Nephron progenitor cell (in vitro differentiated cells): ENCODE measurements around the gene IGSF5.

Experiments used
- DNase-seq: peaks from one replicate; pipeline ENCODE4 v3.0.0; 2021
- H3K27ac Mint-ChIP-seq: 2 replicates; pipeline ENCODE4 v1.8.0; 2021; ENCODE audit warnings: mild to moderate bottlenecking, moderate library complexity, mixed read lengths
- H3K27me3 Mint-ChIP-seq: 2 replicates; pipeline ENCODE4 v1.8.0; 2021; ENCODE audit warnings: mild to moderate bottlenecking, low read depth, mixed read lengths; ENCODE audit not compliant: poor library complexity
- H3K36me3 Mint-ChIP-seq: 2 replicates; pipeline ENCODE4 v1.8.0; 2021; ENCODE audit warnings: low read depth, mixed read lengths
- H3K4me1 Mint-ChIP-seq: 2 replicates; pipeline ENCODE4 v1.8.0; 2021; ENCODE audit warnings: mixed read lengths
- H3K4me3 Mint-ChIP-seq: 2 replicates; pipeline ENCODE4 v1.8.0; 2021; ENCODE audit warnings: mild to moderate bottlenecking, moderate library complexity, mixed read lengths
- H3K9me3 Mint-ChIP-seq: 2 replicates; pipeline ENCODE4 v1.8.0; 2021; ENCODE audit warnings: mild to moderate bottlenecking, moderate library complexity, mixed read lengths
- TF ChIP-seq, protein P1 (sequence below): fragments of 200-600 bp; sonication (generic); IDR thresholded peaks from 2 replicates; pipeline ENCODE4 v1.5.0; 2021; ENCODE audit warnings: antibody characterized with exemption

IGSF5 gene

DNA sequence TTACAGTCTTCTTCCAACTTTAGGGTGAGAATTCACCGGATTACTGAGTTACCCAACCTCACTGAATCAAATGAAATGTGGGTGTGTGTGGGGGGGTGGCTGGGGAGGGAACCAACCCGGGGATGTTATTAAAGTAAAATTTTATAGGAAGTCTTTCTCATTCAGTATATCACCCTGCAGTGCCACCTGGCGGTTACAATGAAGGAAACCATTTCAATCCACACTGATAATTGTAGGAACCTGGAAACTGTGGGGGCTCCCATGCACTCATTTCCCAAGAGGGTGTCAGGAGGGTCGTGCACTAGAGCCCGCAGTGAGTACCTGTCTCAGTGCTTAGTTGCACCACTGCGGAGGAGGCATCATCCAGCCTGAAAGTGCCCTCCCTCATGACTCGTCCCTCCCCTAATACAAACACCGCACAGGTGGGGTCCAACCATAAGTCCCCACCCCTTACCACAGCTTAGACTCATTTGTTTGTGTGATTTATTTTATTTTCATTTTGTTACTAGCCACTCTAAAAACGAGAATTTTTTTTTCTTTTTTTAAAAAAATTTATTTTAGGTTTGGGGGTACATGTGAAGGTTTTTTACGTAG, 29.1 kb upstream of the IGSF5 start:
- H3K36me3 Mint-ChIP-seq = no peaks in the 10 kb centered on the region
- peak; percentile 72 for DNase-seq
- no peak overlapping the region for H3K4me3 Mint-ChIP-seq
- H3K9me3 Mint-ChIP-seq = no peaks in the 10 kb centered on the region
- no peak overlapping the region for H3K27ac Mint-ChIP-seq
- TF ChIP-seq, protein P1, sequence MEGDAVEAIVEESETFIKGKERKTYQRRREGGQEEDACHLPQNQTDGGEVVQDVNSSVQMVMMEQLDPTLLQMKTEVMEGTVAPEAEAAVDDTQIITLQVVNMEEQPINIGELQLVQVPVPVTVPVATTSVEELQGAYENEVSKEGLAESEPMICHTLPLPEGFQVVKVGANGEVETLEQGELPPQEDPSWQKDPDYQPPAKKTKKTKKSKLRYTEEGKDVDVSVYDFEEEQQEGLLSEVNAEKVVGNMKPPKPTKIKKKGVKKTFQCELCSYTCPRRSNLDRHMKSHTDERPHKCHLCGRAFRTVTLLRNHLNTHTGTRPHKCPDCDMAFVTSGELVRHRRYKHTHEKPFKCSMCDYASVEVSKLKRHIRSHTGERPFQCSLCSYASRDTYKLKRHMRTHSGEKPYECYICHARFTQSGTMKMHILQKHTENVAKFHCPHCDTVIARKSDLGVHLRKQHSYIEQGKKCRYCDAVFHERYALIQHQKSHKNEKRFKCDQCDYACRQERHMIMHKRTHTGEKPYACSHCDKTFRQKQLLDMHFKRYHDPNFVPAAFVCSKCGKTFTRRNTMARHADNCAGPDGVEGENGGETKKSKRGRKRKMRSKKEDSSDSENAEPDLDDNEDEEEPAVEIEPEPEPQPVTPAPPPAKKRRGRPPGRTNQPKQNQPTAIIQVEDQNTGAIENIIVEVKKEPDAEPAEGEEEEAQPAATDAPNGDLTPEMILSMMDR = peak; percentile 63
- H3K27me3 Mint-ChIP-seq = peaks cover 9% of the 10 kb centered on the region
- H3K4me1 Mint-ChIP-seq = no peaks in the 10 kb centered on the region

DNA sequence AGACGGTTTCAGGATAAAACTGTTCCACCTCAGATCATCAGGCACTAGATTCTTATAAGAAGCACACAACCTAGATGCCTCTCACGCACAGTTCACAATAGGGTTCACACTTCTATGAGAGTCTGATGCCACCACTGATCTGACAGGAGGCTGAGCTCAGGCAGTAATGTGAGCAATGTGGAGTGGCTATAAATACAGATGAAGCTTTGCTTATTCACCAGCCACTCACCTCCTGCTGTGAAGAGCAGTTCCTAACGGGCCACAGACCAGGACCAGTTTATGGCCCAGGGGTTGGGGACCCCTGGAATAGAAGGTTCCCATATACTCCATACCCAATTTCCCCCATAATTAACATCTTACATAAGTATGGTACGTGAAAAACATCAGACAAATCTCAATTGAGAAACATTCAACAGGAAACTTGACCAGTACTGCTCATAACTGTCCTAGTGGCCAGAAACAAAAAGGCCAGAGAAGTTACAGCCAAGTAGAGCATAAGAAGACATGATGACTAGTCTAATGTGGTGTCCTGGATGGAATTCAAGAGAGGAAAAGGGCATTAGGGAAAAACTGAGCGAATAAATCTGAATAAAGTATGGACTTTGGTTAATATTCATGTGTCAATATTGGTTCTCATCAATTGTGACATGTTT, 24.7 kb upstream of the IGSF5 start:
- peaks cover 19% of the 10 kb centered on the region for H3K9me3 Mint-ChIP-seq
- H3K27ac Mint-ChIP-seq = no peak overlapping the region
- H3K4me1 Mint-ChIP-seq = no peaks in the 10 kb centered on the region
- no peak overlapping the region for H3K4me3 Mint-ChIP-seq
- peaks cover 9% of the 10 kb centered on the region for H3K27me3 Mint-ChIP-seq
- TF ChIP-seq, protein P1 = no peak
- no peak for DNase-seq
- H3K36me3 Mint-ChIP-seq = peaks cover 14% of the 10 kb centered on the region

DNA sequence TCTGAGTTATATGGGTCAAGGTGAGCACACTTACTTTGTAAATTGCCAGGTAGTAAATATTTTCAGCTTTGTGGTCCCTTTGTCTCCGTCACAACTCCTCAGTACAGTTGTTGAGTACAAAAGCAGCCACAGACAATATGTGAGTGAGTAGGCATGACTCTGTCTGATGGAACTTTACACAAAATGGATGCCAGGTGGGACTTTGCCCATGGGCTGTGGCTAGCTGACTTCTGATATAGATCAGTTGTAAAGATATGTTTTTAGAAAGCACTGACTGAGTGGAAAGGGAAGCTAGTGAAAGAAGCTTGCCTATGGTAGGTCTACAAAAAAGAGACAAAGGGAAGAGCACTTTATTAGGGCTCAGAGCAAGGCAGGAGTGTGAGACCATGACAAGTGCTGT, 23.1 kb upstream of the IGSF5 start:
- Mint-ChIP-seq H3K27ac (no peak overlapping the region), H3K27me3 (peaks cover 5% of the 10 kb centered on the region), H3K36me3 (peaks cover 14% of the 10 kb centered on the region), H3K4me3 (no peak overlapping the region), H3K9me3 (peaks cover 19% of the 10 kb centered on the region), H3K4me1 (no peaks in the 10 kb centered on the region)
- no peak for DNase-seq
- TF ChIP-seq, protein P1 = no peak

DNA sequence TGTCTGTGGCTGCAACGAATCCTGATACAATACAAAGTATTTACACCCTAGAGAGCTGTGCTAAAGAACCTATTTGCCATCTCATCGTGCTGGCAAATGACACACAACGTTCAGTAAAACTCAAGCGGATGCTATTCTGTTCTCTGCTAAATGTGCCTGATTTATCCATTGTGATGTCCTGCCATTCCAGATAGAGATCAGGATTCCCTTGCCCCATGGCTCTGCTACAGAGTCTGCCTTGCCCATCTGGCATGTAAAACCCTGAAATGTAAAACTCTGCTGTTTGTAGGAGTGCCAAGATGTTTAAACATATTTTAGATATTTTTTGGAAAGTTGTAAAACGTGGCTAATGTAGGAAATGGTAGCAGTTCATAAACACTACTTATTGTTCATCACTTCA, 20.0 kb upstream of the IGSF5 start:
- TF ChIP-seq, protein P1 = no peak
- DNase-seq = no peak
- Mint-ChIP-seq H3K36me3 (peaks cover 14% of the 10 kb centered on the region), H3K27me3 (no peaks in the 10 kb centered on the region), H3K9me3 (peaks cover 19% of the 10 kb centered on the region), H3K4me3 (no peak overlapping the region), H3K4me1 (no peaks in the 10 kb centered on the region), H3K27ac (no peak overlapping the region)

DNA sequence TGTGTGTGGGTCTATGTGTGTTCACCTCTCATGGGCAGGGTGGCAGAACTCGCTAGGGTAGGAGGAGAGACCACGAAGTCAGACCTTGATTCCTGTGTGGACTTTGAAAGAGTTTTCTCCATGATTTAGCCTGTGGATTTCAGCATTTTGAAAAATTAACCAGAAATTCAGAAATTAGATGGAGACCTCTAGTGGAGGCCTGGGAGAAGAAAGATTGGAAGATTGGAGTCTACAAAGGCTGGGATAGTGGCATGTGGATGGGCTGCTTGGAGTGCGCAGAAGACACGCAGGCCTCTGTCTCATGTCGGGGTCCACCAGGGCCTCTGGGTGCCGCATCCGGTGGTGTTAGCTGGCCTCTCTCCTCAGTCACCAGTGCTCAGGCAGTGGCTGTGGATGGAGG, 18.9 kb upstream of the IGSF5 start:
- Mint-ChIP-seq H3K36me3 (peaks cover 14% of the 10 kb centered on the region), H3K9me3 (peaks cover 19% of the 10 kb centered on the region), H3K4me3 (no peak overlapping the region), H3K4me1 (no peaks in the 10 kb centered on the region), H3K27ac (no peak overlapping the region), H3K27me3 (peaks cover 3% of the 10 kb centered on the region)
- DNase-seq = no peak
- TF ChIP-seq, protein P1 = no peak
